Brain microvascular endothelial cell (primary cell): ENCODE measurements around the gene RAB11A.

Source experiments
- DNase-seq: peaks from one replicate; pipeline ENCODE4 v3.0.0-alpha.2; 2020
- H3K27ac ChIP-seq: fragments of 250-450 bp; sonication (Bioruptor Pico); 2 replicates; pipeline ENCODE4 v1.5.1; 2020; ENCODE audit warnings: mild to moderate bottlenecking, moderate library complexity
- H3K27me3 ChIP-seq: fragments of 250-450 bp; sonication (Bioruptor Pico); replicated peaks from 2 replicates; pipeline ENCODE4 v1.5.1; 2020; ENCODE audit warnings: mild to moderate bottlenecking
- H3K36me3 ChIP-seq: fragments of 250-450 bp; sonication (Bioruptor Pico); replicated peaks from 2 replicates; pipeline ENCODE4 v1.5.1; 2020; ENCODE audit warnings: mild to moderate bottlenecking
- H3K4me3 ChIP-seq: 2 replicates; pipeline ENCODE4 v1.5.1; 2011; ENCODE audit warnings: low read depth, mild to moderate bottlenecking, control low read depth, low read length, moderate library complexity
- in situ Hi-C: cut with HindIII; loops from 2 replicates; pipeline ENCODE4 v1.10.0; 2017; ENCODE audit warnings: low sequenced_read_pairs, low pct_ligation_motif_present
- TF ChIP-seq, protein P1 (sequence below): IDR thresholded peaks from 2 replicates; pipeline ENCODE4 v1.5.1; 2011; ENCODE audit warnings: low read depth, mild to moderate bottlenecking, moderate library complexity, low read length, control low read depth, inconsistent platforms; ENCODE audit errors: missing control alignments

Gene RAB11A

DNA sequence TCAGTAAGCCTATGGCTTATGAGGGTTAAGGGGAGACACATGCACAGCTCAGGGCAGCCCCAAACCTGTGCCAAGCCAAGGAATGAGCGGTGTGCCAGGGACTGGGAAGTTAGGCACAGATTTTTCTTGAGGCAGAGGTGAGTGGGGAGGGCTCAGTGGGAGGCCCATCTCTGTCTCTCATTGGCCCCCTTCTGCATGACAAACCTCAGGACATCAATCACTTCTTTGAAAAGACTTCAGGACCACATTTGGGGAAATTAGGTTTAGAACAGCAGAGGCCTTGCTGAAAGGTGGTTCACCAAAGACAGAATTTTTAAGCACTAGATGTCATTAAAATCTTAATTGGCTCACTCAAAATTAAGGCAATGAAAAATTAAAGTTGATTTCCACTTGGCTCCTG is 57.2 kb downstream of the RAB11A start:
- TF ChIP-seq, protein P1, sequence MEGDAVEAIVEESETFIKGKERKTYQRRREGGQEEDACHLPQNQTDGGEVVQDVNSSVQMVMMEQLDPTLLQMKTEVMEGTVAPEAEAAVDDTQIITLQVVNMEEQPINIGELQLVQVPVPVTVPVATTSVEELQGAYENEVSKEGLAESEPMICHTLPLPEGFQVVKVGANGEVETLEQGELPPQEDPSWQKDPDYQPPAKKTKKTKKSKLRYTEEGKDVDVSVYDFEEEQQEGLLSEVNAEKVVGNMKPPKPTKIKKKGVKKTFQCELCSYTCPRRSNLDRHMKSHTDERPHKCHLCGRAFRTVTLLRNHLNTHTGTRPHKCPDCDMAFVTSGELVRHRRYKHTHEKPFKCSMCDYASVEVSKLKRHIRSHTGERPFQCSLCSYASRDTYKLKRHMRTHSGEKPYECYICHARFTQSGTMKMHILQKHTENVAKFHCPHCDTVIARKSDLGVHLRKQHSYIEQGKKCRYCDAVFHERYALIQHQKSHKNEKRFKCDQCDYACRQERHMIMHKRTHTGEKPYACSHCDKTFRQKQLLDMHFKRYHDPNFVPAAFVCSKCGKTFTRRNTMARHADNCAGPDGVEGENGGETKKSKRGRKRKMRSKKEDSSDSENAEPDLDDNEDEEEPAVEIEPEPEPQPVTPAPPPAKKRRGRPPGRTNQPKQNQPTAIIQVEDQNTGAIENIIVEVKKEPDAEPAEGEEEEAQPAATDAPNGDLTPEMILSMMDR: no peak
- no peak for DNase-seq

DNA sequence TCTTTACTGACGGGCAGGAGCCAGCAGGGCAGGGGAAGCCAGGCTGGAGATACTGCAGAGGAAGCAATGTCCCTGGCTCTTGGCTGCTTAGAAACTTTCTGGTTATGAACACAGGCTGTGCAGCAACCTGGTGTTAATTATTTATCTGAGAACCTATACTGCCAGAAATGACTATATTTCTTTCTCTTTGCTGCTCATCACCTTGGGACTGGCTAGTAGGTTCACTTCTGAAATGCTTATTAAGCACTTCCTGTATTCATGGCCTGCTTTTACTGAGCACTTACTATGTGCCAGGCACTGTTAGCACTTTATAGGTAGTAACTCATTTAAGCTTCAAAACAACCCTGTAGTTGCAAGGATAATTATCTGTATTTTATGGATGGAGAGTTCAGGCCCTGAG is 57.6 kb downstream of the RAB11A start:
- in situ Hi-C loops: no loop called here
- no peaks in the 10 kb centered on the region for H3K36me3 ChIP-seq
- DNase-seq: no peak
- H3K27ac ChIP-seq: no peak overlapping the region
- H3K27me3 ChIP-seq: no peaks in the 10 kb centered on the region
- TF ChIP-seq, protein P1: no peak
- H3K4me3 ChIP-seq: no peak overlapping the region

More for the DNA sequence above, 57.2 kb downstream of the RAB11A start:
- no peaks in the 10 kb centered on the region for H3K36me3 ChIP-seq
- in situ Hi-C loops: no loop called here
- no peak overlapping the region for H3K4me3 ChIP-seq
- no peak overlapping the region for H3K27ac ChIP-seq
- no peaks in the 10 kb centered on the region for H3K27me3 ChIP-seq

DNA sequence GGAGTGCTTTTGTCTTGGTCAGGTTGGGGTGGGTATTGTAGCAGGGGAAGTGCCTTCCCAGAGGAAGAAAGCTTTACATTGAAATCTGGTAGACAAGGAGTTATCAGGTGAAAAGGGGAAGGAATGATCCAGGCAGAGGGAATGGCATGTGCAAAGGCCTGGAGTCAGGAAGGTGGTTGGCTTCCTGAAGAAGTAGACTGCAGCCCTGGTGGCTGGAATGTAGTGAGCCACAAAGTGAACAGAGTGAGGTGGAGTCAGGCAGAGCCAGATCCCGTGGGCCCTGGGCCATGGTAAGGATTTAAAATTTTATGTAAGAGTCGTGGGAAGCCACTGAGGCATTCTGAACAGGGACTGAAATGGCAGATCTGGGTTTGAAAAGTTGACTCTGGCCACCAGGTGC is 58.3 kb downstream of the RAB11A start:
- TF ChIP-seq, protein P1: peak; percentile 52
- Histone ChIP-seq H3K36me3 (no peaks in the 10 kb centered on the region), H3K27ac (no peak overlapping the region), H3K4me3 (no peak overlapping the region), H3K27me3 (no peaks in the 10 kb centered on the region)
- no peak for DNase-seq
- in situ Hi-C loops: no loop called here

DNA sequence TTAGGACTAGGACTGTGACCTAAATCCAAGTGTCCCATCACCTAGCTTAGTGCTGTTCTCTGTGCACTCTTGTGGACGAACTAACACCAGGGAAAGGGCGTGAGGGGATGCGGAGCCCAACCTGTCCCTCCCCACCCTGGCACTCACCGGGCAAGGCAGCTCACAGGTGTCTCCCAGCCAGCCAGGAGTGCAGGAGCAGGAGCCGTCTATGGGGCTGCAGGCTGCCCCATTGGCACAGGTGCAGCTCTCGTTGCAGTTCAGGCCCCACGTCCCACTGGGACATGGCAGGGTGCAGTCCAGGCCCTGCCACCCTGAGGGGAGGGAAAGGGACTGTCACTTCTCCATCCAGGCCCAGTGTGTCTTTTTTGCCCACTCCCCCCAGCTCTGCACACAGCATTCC is 60.3 kb downstream of the RAB11A start:
- DNase-seq: no peak
- in situ Hi-C loops: no loop called here
- Histone ChIP-seq H3K4me3 (no peak overlapping the region), H3K27ac (no peak overlapping the region), H3K36me3 (no peaks in the 10 kb centered on the region), H3K27me3 (no peaks in the 10 kb centered on the region)
- TF ChIP-seq, protein P1: no peak

DNA sequence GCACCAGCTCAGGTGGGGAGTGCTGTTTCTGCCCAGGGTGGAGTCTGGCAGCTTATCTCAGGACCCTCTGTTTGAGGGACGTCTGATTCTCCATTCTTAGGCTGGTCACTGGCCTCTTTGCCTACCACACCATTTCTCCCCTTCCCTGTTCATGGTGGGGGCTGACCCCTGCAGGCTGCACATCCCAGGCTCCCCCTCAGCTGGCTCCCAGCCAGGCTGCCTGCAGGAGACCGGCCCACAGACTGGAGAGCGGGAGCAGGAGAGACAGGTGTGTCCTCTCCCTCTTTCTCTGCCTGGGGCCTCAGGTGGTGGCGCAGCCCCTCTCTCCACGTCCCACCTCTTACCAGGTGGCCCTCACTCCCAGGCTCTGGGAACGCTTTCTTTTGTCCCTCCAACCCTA is 60.8 kb downstream of the RAB11A start:
- in situ Hi-C loops: no loop called here
- DNase-seq: no peak
- TF ChIP-seq, protein P1: no peak
- Histone ChIP-seq H3K36me3 (no peaks in the 10 kb centered on the region), H3K27ac (no peak overlapping the region), H3K4me3 (no peak overlapping the region), H3K27me3 (no peaks in the 10 kb centered on the region)

DNA sequence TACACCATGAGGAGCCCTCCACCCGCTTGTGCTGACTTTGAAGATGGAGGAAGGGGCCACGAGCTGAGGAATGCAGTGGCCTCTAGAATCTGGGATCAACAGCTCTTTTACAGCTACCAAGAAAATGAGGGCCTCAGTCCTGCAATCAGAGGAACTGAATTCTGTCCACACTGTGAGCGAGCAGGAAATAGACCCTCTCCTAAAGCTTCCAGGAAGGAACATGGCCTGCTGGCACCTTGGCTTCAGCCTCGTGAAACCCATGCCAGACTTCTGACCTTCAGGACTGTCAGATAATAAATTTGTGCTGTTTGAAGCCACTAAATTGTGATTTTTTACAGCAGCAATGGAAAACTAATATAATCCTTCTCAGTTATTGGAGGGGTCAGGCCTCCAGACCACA is 61.9 kb downstream of the RAB11A start:
- Histone ChIP-seq H3K36me3 (no peaks in the 10 kb centered on the region), H3K27me3 (no peaks in the 10 kb centered on the region), H3K27ac (no peak overlapping the region), H3K4me3 (no peak overlapping the region)
- DNase-seq: no peak
- TF ChIP-seq, protein P1: no peak
- in situ Hi-C loops: no loop called here
